Rectal smooth muscle tissue (tissue), 1 donor: ENCODE measurements around the gene ATRIP.

Source experiments
- H3K27ac ChIP-seq: one replicate; pipeline ENCODE4 v1.7.0; 2013; ENCODE audit warnings: low read depth, low read length, inconsistent platforms
- H3K27me3 ChIP-seq: one replicate; pipeline ENCODE4 v1.7.0; 2013; ENCODE audit warnings: low read length; ENCODE audit not compliant: control insufficient read depth, insufficient read depth
- H3K36me3 ChIP-seq: one replicate; pipeline ENCODE4 v1.7.0; 2013; ENCODE audit warnings: low read length; ENCODE audit not compliant: control insufficient read depth, insufficient read depth
- H3K4me1 ChIP-seq: one replicate; pipeline ENCODE4 v1.7.0; 2013; ENCODE audit warnings: low read length; ENCODE audit not compliant: control insufficient read depth, insufficient read depth
- H3K4me3 ChIP-seq: one replicate; pipeline ENCODE4 v1.7.0; 2013; ENCODE audit warnings: low read length
- H3K9ac ChIP-seq: one replicate; pipeline ENCODE4 v1.7.0; 2013; ENCODE audit warnings: low read length

The ATRIP gene

DNA sequence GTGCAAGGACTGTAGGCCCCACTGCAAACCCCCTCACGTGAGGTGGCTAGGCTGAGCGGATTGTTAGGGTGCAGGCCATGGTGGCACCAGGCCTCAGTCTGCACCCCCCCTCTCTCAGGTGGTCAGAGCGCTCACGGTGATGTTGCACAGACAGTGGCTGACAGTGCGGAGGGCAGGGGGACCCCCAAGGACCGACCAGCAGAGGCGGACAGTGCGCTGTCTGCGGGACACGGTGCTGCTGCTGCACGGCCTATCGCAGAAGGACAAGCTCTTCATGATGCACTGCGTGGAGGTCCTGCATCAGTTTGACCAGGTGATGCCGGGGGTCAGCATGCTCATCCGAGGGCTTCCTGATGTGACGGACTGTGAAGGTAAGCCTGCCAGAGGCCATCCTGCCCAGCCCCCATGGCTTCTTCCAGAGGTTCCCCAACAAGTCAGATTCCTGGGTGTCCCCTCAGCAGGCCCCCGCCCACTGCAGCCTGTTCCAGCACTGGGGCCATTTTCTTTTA, 18.2 kb downstream of the ATRIP start:
- H3K4me1 ChIP-seq: peaks cover 28% of the 10 kb centered on the region

DNA sequence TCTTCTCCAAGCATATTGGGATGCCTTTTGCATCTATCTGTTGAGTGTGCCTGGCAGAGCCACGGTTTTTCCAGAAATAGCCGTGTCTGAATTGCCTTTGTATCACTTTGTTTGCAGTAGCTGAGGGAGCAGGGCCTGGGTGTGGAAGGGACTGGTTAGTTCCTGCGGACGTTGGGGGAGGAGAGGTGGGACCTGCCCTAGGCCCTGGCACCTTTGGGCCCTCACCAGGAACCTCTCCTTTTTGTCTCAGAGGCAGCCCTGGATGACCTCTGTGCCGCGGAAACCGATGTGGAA, 18.6 kb downstream of the ATRIP start:
- Histone ChIP-seq H3K9ac (peak overlapping the region; percentile 14), H3K27ac (peak overlapping the region; percentile 100), H3K4me3 (peak overlapping the region; percentile 36), H3K27me3 (no peaks in the 10 kb centered on the region), H3K4me1 (peaks cover 32% of the 10 kb centered on the region), H3K36me3 (peaks cover 32% of the 10 kb centered on the region)

More for the DNA sequence above, 18.2 kb downstream of the ATRIP start:
- Histone ChIP-seq H3K27ac (peak overlapping the region; percentile 100), H3K27me3 (no peaks in the 10 kb centered on the region), H3K9ac (no peak overlapping the region), H3K4me3 (no peak overlapping the region), H3K36me3 (peaks cover 34% of the 10 kb centered on the region)

DNA sequence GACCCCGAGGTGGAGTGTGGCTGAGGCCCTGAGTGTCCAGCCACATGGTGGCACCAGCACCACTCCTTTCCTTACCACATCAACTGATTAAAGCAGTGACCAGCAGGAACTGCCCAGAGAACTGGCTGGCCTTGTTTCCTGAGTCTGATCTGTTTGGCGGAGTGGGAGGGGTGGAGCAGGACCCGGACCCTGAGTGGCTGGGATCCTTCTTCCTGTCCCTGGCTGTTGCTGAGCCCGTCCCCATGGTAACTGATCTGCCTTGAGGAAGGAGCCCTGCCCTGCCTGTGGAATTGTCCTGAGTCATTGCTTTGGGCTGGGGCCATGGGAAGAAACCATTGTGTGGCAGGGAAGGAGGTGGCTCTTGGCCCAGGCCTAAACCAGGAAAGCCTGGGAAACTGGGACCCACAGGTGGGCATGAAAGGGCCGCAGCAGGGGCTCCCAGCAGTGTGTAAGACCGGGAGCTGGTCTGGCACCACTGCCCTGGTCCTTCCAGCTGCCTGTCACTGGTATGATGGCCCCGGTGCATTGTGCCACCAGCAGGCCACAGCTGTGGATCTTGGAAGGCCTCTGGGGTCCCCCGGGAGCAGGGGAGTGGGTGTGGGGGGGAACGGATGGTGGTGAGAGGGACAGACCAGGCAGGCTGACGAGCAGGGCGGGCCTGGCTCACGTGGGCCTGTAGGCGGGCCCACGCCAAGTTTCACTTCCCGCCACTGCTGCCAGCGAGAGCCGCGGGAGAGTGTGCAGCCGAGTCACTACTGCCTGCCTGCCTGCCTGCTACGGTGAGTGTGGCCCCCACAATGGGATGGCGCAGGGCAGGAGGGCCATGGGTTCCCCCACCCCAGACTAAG, 19.2 kb downstream of the ATRIP start:
- no peaks in the 10 kb centered on the region for H3K27me3 ChIP-seq
- H3K36me3 ChIP-seq: peaks cover 26% of the 10 kb centered on the region
- H3K4me3 ChIP-seq: peak overlapping the region; percentile 87
- H3K9ac ChIP-seq: peak overlapping the region; percentile 71
- peaks cover 34% of the 10 kb centered on the region for H3K4me1 ChIP-seq
- H3K27ac ChIP-seq: peak overlapping the region; percentile 100

DNA sequence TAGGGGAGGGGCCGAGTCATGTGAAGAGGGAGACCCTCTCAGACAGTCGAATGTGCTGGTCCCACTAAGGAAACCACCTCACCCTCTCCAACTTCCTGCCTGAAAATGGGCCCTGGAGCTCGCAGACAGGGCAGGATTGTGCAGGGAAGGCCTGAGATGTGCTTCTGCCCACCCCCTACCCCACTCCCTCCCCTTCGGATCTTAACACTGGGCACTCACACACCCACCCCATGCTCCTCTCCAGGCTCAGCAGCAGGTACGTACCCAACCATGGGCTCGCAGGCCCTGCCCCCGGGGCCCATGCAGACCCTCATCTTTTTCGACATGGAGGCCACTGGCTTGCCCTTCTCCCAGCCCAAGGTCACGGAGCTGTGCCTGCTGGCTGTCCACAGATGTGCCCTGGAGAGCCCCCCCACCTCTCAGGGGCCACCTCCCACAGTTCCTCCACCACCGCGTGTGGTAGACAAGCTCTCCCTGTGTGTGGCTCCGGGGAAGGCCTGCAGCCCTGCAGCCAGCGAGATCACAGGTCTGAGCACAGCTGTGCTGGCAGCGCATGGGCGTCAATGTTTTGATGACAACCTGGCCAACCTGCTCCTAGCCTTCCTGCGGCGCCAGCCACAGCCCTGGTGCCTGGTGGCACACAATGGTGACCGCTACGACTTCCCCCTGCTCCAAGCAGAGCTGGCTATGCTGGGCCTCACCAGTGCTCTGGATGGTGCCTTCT, 20.0 kb downstream of the ATRIP start:
- Histone ChIP-seq H3K27me3 (no peaks in the 10 kb centered on the region), H3K9ac (peak overlapping the region; percentile 71), H3K4me1 (peaks cover 34% of the 10 kb centered on the region), H3K36me3 (peaks cover 26% of the 10 kb centered on the region), H3K4me3 (peak overlapping the region; percentile 87), H3K27ac (peak overlapping the region; percentile 100)

DNA sequence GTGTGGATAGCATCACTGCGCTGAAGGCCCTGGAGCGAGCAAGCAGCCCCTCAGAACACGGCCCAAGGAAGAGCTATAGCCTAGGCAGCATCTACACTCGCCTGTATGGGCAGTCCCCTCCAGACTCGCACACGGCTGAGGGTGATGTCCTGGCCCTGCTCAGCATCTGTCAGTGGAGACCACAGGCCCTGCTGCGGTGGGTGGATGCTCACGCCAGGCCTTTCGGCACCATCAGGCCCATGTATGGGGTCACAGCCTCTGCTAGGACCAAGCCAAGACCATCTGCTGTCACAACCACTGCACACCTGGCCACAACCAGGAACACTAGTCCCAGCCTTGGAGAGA, 20.5 kb downstream of the ATRIP start:
- H3K27ac ChIP-seq: peak overlapping the region; percentile 100
- H3K27me3 ChIP-seq: no peaks in the 10 kb centered on the region
- peaks cover 26% of the 10 kb centered on the region for H3K36me3 ChIP-seq
- peaks cover 34% of the 10 kb centered on the region for H3K4me1 ChIP-seq
- peak overlapping the region; percentile 87 for H3K4me3 ChIP-seq
- peak overlapping the region; percentile 71 for H3K9ac ChIP-seq

DNA sequence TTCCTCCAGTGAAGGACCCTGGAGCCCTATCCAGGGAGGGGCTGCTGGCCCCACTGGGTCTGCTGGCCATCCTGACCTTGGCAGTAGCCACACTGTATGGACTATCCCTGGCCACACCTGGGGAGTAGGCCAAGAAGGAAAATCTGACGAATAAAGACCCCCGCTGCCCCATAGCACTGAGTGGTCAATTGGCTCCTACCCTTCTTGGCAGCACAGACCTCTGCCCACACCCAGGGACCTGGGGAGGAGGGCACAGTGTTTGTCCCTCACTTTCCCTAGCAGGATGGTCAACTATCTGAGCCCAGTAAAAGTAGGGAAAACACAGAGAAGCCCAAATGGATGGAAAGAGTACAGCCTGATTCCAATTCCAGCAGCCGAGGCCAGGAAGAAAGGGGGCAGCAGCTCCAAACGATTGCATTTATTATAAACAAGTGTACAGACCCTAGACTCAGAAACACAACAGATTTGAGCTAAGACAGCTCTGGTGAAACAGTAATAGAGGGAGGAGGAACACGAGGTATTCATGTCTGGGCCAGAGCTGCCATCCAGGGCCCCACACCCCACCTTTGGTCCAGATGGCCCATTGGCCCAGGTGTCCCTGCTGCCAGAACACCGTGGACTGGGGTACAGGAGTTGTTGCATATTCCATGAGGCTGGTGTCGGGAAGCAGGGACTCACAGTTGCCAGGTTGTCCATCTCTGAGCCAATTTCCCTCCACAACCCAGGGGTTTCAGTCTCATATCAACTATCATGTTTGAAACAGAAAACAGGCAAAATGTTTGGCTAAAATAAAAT, 21.1 kb downstream of the ATRIP start:
- H3K36me3 ChIP-seq: peaks cover 26% of the 10 kb centered on the region
- H3K4me1 ChIP-seq: peaks cover 34% of the 10 kb centered on the region
- H3K27me3 ChIP-seq: no peaks in the 10 kb centered on the region
- H3K4me3 ChIP-seq: peak overlapping the region; percentile 87
- peak overlapping the region; percentile 100 for H3K27ac ChIP-seq
- H3K9ac ChIP-seq: peak overlapping the region; percentile 71

DNA sequence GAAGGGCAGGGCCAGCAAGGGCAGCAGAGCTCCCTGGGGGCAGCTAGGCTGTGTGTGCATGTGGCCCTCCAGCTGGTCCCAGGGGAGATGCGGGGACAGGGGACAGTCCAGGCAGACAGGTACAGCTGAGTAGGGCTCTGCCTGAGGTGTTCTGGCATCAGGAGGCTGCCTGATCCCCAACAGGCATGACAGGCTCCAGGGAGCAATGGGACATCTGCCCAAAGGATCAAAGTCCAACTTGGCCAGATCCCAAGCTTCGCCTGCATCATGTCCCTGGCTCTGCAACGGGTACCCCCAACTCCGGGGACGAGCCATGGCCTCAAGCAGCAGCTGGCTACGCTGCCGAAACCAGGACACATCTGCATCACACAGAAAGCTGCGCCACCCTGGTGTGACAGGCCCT, 21.8 kb downstream of the ATRIP start:
- Histone ChIP-seq H3K9ac (no peak overlapping the region), H3K4me3 (no peak overlapping the region)

DNA sequence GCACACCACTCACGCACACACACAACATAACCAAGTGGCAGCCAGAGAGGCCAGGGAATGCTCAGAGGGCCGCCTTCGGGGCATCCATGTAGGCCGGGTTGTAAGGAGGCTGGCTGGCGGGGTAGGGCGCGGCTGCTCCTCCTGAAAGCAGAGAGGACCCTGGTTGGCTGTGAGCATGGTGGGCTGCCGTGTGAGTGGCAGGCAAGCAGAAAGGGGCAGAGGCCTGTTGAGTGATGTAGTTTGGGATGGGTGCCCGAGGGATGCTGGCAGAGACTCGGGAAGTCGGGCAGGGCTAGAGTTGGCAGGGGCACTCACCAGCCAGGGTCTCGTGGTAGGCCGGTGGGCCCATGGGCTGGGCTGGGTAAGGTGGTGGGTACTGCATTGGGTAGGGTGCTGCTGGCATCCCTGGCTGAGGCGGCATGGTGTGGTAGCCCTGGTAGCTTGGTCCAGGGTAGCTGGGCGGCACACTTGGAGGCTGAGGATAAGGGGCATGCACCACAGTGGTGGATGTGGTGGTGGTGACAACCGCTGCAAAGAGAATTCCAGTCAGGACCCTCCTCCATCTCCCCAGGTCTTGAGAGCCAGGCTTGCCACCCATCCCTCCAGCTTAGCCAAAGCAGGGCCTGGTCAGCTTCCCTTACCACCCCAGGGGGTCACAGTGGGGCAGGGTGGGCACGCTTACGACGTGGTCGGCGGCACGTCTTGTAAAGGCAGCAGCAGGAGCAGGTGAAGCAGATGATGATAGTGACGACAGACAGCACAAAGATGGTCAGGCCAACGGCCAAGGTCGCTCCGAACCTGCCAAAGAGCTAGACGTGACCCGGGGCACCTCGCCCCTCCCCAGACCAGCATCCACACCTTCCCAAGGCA, 22.7 kb downstream of the ATRIP start:
- Histone ChIP-seq H3K27ac (no peak overlapping the region), H3K4me1 (peaks cover 37% of the 10 kb centered on the region), H3K4me3 (no peak overlapping the region), H3K9ac (no peak overlapping the region), H3K27me3 (no peaks in the 10 kb centered on the region), H3K36me3 (peaks cover 26% of the 10 kb centered on the region)

More for the DNA sequence above, 21.8 kb downstream of the ATRIP start:
- Histone ChIP-seq H3K4me1 (peaks cover 36% of the 10 kb centered on the region), H3K36me3 (peaks cover 26% of the 10 kb centered on the region), H3K27ac (peak overlapping the region; percentile 12), H3K27me3 (no peaks in the 10 kb centered on the region)

DNA sequence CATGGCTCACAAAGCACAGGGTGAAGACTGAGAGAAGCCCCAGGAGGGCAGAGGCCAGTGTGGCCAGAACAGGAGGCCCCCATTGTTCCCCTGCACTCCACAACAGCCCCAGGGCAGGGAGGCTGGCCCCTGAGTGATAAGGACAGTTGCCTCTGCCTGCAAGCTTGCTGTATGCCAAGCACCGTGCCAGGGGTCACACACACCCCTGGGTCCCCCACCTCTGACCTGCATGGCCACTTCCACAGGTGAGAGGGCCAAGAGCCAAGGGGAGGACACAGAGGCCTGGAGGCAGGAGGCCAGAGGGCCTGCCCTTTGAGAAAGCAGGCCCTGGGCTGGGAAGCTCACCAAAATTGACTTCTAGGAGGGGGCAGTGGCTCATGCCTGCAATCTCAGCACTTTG, 23.7 kb downstream of the ATRIP start:
- Histone ChIP-seq H3K36me3 (peaks cover 26% of the 10 kb centered on the region), H3K9ac (no peak overlapping the region), H3K4me3 (no peak overlapping the region), H3K4me1 (peaks cover 35% of the 10 kb centered on the region), H3K27me3 (no peaks in the 10 kb centered on the region), H3K27ac (no peak overlapping the region)

DNA sequence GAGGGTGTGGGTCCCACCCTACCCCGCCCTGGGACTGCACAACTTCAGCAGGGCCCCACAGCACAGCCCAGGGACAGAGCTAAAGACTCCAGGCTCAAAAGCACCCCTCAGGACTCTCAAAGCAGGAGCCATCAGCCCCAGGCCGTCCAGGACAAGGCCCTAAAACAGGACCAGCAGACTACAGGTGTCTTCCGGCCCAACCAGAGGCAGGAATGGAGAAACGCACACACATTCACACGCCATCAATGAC, 26.1 kb downstream of the ATRIP start:
- H3K4me3 ChIP-seq: peak overlapping the region; percentile 75
- peaks cover 15% of the 10 kb centered on the region for H3K4me1 ChIP-seq
- H3K36me3 ChIP-seq: peaks cover 18% of the 10 kb centered on the region
- peak overlapping the region; percentile 66 for H3K9ac ChIP-seq
- H3K27ac ChIP-seq: peak overlapping the region; percentile 91
- no peaks in the 10 kb centered on the region for H3K27me3 ChIP-seq

DNA sequence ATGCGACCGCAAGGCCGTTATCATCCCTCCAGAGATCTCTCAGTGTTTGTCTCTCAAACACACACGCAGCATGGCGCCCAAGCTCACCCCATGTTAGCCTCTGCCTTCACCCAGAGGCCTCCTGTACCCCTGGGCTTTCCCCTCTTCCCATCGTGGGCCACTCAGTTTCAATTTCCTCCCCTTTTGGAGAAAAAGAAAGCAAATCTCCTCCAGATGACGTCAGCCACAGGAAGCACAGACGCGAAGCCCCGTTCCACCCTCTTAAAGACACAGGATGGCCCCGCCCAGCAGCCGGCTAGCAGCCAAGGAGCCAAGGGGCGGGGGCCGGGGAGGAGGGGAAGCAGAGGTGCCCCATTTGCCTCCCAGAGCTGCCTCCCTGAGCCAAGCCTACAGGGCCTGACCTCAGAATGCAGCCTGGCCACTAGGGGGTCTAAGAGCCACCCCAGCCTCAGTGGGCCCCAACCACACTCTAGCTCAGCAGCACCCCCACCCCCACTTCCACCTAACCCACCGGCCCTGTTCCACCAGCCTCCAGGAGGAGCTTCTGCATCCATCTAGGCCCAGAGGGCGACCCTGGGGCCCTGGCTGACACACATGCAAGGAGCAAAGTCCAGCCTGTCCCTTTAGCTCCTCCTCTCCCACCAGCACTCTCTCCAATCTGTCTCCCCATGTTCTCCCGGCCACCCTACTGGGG, 26.5 kb downstream of the ATRIP start:
- H3K27me3 ChIP-seq: no peaks in the 10 kb centered on the region
- H3K9ac ChIP-seq: peak overlapping the region; percentile 66
- peak overlapping the region; percentile 75 for H3K4me3 ChIP-seq
- H3K27ac ChIP-seq: peak overlapping the region; percentile 91
- H3K4me1 ChIP-seq: peaks cover 13% of the 10 kb centered on the region
- peaks cover 14% of the 10 kb centered on the region for H3K36me3 ChIP-seq
